Astrocyte (in vitro differentiated cells and primary cell): ENCODE data around the gene CD7. TPM values are rescaled to one million over a fixed set of nuclear protein-coding genes. Genes with fewer than 3 reads are reported as not detected.

Experiments
- DNase-seq: peaks from one replicate; pipeline ENCODE4 v3.0.0-alpha.2; 2010; ENCODE audit warnings: low read depth
- FAIRE-seq: peaks from 2 replicates; lab custom pipeline; 2011; peaks lifted over from hg19 to GRCh38; lab: Jason Lieb, UNC
- H2AFZ ChIP-seq: 2 replicates; pipeline ENCODE4 v1.6.0; 2012; ENCODE audit warnings: low read depth, low read length, inconsistent platforms
- H3K27ac ChIP-seq: 2 replicates; pipeline ENCODE4 v1.5.1; 2011; ENCODE audit warnings: low read depth, low read length, inconsistent platforms
- H3K27me3 ChIP-seq: 2 replicates; pipeline ENCODE4 v1.6.0; 2011; ENCODE audit warnings: low read length, inconsistent platforms; ENCODE audit not compliant: insufficient read depth
- H3K36me3 ChIP-seq: 2 replicates; pipeline ENCODE4 v1.5.1; 2011; ENCODE audit warnings: low read length, inconsistent platforms; ENCODE audit not compliant: insufficient read depth
- H3K4me1 ChIP-seq: 2 replicates; pipeline ENCODE4 v1.5.1; 2011; ENCODE audit warnings: low read length, inconsistent platforms; ENCODE audit not compliant: insufficient read depth
- H3K4me2 ChIP-seq: 2 replicates; pipeline ENCODE4 v1.6.0; 2012; ENCODE audit warnings: low read length, inconsistent platforms
- H3K4me3 ChIP-seq: 2 replicates; pipeline ENCODE4 v1.5.1; 2011; ENCODE audit warnings: low read depth, mild to moderate bottlenecking, low read length, inconsistent platforms; ENCODE audit not compliant: insufficient read depth
- H3K79me2 ChIP-seq: 2 replicates; pipeline ENCODE4 v1.6.0; 2012; ENCODE audit warnings: mild to moderate bottlenecking, low read length, inconsistent platforms; ENCODE audit not compliant: insufficient read depth
- H3K9ac ChIP-seq: 2 replicates; pipeline ENCODE4 v1.6.0; 2012; ENCODE audit warnings: mild to moderate bottlenecking, low read length, inconsistent platforms
- H3K9me3 ChIP-seq: 2 replicates; pipeline ENCODE4 v1.5.1; 2012; ENCODE audit warnings: low read depth, mild to moderate bottlenecking, low read length, inconsistent platforms; ENCODE audit not compliant: insufficient read depth
- H4K20me1 ChIP-seq: 2 replicates; pipeline ENCODE4 v1.6.0; 2012; ENCODE audit warnings: low read length, inconsistent platforms; ENCODE audit not compliant: insufficient read depth
- H3K27ac Mint-ChIP-seq: one replicate; pipeline ENCODE4 v1.8.0; 2021; ENCODE audit warnings: mild to moderate bottlenecking, mixed read lengths; ENCODE audit not compliant: unreplicated experiment
- H3K27me3 Mint-ChIP-seq: one replicate; pipeline ENCODE4 v1.8.0; 2021; ENCODE audit warnings: low read depth, mixed read lengths; ENCODE audit not compliant: unreplicated experiment
- H3K36me3 Mint-ChIP-seq: one replicate; pipeline ENCODE4 v1.8.0; 2021; ENCODE audit warnings: low read depth, mixed read lengths; ENCODE audit not compliant: unreplicated experiment
- H3K4me1 Mint-ChIP-seq: one replicate; pipeline ENCODE4 v1.8.0; 2021; ENCODE audit warnings: low read depth, mixed read lengths; ENCODE audit not compliant: unreplicated experiment
- H3K4me3 Mint-ChIP-seq: one replicate; pipeline ENCODE4 v1.8.0; 2021; ENCODE audit warnings: mild to moderate bottlenecking, moderate library complexity, mixed read lengths; ENCODE audit not compliant: unreplicated experiment
- H3K9me3 Mint-ChIP-seq: one replicate; pipeline ENCODE4 v1.8.0; 2021; ENCODE audit warnings: mild to moderate bottlenecking, mixed read lengths; ENCODE audit not compliant: unreplicated experiment
- CTCF ChIP-seq: IDR thresholded peaks from 2 replicates; pipeline ENCODE4 v1.5.1; 2011; ENCODE audit warnings: low read depth, mild to moderate bottlenecking, inconsistent platforms, low read length, moderate library complexity; ENCODE audit not compliant: insufficient read depth
- EZH2 ChIP-seq: IDR thresholded peaks from 2 replicates; pipeline ENCODE4 v1.6.1; 2012; ENCODE audit warnings: mild to moderate bottlenecking, low read length, inconsistent platforms; ENCODE audit not compliant: insufficient read depth
- total RNA-seq: library from RNA; stranded (reverse); gene quantifications from 2 replicates; pipeline ENCODE4 v1.2.1, GENCODE V29; 2021

The CD7 gene
- total RNA-seq, 1 donor from 2014 or later, result 0.18 TPM

GRCh38 chr17:82294064-82294773 is 23.2 kb downstream of the CD7 start:
- Histone ChIP-seq H3K27ac (no peak overlapping the region), H3K27me3 (no peaks in the 10 kb centered on the region), H3K36me3 (no peaks in the 10 kb centered on the region), H2AFZ (no peak overlapping the region), H3K79me2 (no peaks in the 10 kb centered on the region), H3K4me2 (peak overlapping the region; percentile 76), H4K20me1 (no peaks in the 10 kb centered on the region), H3K4me1 (peaks cover 28% of the 10 kb centered on the region), H3K9me3 (no peaks in the 10 kb centered on the region), H3K9ac (no peak overlapping the region), H3K4me3 (peak overlapping the region; percentile 43)
- H3K27me3 Mint-ChIP-seq, result peaks cover 18% of the 10 kb centered on the region
- DNase-seq (no peak), FAIRE-seq (no peak)
- no peaks in the 10 kb centered on the region for H3K36me3 Mint-ChIP-seq
- H3K9me3 Mint-ChIP-seq, result no peaks in the 10 kb centered on the region
- peaks cover 3% of the 10 kb centered on the region for H3K4me1 Mint-ChIP-seq
- peak overlapping the region; percentile 50 for H3K27ac Mint-ChIP-seq
- H3K4me3 Mint-ChIP-seq, result peak overlapping the region; percentile 83
- TF ChIP-seq EZH2, result no peak
- no peak for TF ChIP-seq CTCF

- Histone ChIP-seq H4K20me1 (no peaks in the 10 kb centered on the region), H3K9ac (peak overlapping the region; percentile 84), H3K27me3 (no peaks in the 10 kb centered on the region), H3K79me2 (no peaks in the 10 kb centered on the region), H3K4me2 (peak overlapping the region; percentile 92), H3K4me3 (peak overlapping the region; percentile 71), H2AFZ (peak overlapping the region; percentile 91), H3K9me3 (peaks cover 2% of the 10 kb centered on the region), H3K36me3 (no peaks in the 10 kb centered on the region), H3K4me1 (peaks cover 27% of the 10 kb centered on the region), H3K27ac (peak overlapping the region; percentile 80)
- peaks cover 2% of the 10 kb centered on the region for H3K4me1 Mint-ChIP-seq
- no peak overlapping the region for H3K27ac Mint-ChIP-seq
- H3K36me3 Mint-ChIP-seq, result no peaks in the 10 kb centered on the region
- peaks cover 10% of the 10 kb centered on the region for H3K27me3 Mint-ChIP-seq
- H3K4me3 Mint-ChIP-seq, result peak overlapping the region; percentile 87
- FAIRE-seq (no peak), DNase-seq (peak; percentile 97)
- no peaks in the 10 kb centered on the region for H3K9me3 Mint-ChIP-seq
- TF ChIP-seq EZH2 (no peak), CTCF (no peak)
Observed at GRCh38 chr17:82292251-82293154, 24.9 kb downstream of the CD7 start.
